ENCODE data around the gene MBTD1.
"Not testable (repeated sequence)": the region's sequence is repeated elsewhere in the genome, so short reads cannot be mapped to it uniquely, and the experiment has no call there.

The MBTD1 gene

DNA sequence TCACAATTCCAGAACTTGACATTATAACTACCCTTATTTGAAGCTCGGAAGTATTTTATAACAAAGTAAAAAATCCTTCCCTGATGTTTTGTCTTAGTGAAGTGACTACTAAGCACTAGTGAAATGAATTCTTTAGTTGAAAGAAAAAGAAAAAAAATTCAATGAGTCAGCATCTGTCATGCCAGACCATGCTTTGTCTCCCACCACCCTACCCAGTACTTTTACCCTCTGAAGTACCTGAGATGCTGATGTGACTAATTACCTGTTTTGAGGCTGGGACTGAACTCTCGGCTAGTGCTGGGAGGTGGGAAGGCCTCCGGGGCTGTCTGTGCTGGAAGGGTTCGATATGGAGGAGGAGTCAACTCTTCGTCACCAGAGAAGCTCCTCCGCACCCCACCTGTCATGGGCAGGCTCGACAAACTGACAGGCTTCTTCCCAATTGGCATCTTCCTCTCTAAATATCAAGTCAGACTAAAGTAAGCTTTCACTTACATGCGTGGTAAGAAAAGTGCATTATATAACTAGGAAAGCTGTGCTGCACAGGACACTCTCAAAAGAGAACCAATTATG is 74.0 kb downstream of the MBTD1 start:
- no peak for DNase-seq

DNA sequence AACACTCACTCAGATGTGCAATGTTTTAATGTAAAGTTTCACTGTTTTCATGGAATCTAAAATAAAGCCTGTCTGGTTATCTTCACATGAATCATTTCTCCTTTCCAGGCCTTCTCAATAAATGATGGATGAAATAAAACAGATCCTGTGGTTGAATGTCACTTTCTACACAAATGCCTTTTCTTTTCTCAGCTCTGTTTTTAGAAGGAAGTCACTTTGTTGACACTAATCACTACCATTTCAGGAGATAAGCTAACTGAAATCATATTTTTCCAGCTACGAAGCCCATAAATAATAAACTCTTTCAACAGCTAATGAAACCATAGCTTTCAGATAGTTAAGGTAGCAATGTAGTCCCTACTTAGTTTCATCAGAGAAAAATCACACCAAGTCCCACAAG is 75.7 kb downstream of the MBTD1 start:
- DNase-seq, result no peak

DNA sequence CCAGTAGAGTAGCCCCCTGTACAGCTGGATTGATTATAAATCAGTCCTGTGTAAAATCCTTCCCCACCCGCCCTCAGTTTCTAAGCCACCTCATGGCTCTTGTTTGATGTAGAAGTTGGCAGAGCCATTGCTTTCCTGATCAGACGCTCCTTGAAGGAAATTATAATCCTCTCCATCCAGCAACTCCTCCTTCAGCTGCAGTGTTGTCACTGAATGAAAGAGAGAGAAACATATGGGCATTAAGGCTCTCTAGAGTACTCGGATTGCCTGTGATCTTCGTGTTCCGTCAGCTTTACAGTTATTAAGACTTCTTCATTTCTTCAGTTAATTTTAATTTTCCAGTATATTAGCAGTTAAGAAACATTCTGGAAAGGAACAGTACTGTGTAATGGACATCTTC is 79.4 kb downstream of the MBTD1 start:
- DNase-seq, result no peak

DNA sequence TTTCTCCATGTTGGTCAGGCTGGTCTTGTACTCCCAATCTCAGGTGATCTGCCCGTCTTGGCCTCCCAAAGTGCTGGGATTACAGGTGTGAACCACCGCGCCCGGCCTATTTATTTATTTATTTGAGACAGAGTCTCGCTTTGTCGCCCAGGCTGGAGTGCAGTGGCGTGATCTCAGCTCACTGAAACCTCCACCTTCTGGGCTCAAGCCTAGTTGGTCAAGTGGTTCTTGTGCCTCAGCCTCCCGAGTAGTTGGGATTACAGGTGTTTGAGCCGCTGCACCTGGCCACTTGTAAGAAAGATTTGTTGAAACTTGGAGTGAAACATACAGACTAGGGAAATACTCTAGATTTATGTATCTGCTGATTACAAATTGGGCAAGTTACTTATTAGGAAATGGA is 87.8 kb downstream of the MBTD1 start:
- not testable (repeated sequence) for DNase-seq

DNA sequence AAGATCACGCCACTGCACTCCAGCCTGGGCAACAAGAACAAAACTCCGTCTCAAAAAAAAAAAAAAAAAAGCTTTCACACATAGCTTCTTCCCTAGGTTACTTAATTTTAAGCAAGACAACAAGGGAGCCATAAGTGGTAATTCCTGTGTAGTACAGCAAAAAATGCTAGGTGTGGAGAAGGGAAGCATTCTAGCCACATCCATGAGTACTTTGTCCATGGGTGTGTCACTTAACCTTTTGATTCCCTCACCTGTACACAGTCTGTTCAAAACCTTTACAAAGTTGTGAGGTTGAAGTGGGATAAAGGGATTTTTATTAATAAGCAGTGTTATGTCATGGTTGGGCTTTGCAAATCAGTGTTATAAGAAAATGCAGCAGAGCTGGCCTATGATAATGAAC is 89.1 kb downstream of the MBTD1 start:
- DNase-seq, result no peak

GRCh38 chr17:51169340-51169739 is 90.5 kb downstream of the MBTD1 start:
- DNase-seq, result no peak

- DNase-seq, result peak; percentile 62
Measured at GRCh38 chr17:51166987-51167931, 92.6 kb downstream of the MBTD1 start.

- peak; percentile 85 for DNase-seq
Measured at GRCh38 chr17:51166198-51166986, 93.5 kb downstream of the MBTD1 start, which contains the start of gene NME2. Gene NME2 (plus strand): TSS chr17:51166411. CDS start chr17:51166831, 420 bp downstream.

GRCh38 chr17:51165680-51166197 is 94.1 kb downstream of the MBTD1 start:
- DNase-seq, result no peak

- no peak for DNase-seq
Measured at GRCh38 chr17:51164911-51165679, 94.8 kb downstream of the MBTD1 start.

- DNase-seq, result no peak
Measured at GRCh38 chr17:51161541-51161940, 98.3 kb downstream of the MBTD1 start.

- peak; percentile 28 for DNase-seq
Measured at GRCh38 chr17:51159604-51160003, 100.2 kb downstream of the MBTD1 start.

DNA sequence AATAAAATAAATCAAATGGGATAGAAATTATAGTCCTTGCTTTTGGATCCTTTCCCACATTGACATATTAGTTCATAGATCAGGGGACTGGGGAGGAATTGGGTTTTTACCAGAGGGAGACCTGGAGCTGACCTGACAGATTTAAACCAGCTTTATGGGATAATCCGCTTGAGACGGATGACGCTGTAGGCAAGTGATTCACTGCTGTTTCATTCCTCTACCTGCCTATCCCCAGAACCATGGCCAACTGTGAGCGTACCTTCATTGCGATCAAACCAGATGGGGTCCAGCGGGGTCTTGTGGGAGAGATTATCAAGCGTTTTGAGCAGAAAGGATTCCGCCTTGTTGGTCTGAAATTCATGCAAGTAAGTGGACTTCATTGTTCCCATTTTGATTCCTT is 104.4 kb downstream of the MBTD1 start:
- no peak for DNase-seq

- peak; percentile 22 for DNase-seq
Measured at GRCh38 chr17:51154176-51154575, 105.7 kb downstream of the MBTD1 start.

DNA sequence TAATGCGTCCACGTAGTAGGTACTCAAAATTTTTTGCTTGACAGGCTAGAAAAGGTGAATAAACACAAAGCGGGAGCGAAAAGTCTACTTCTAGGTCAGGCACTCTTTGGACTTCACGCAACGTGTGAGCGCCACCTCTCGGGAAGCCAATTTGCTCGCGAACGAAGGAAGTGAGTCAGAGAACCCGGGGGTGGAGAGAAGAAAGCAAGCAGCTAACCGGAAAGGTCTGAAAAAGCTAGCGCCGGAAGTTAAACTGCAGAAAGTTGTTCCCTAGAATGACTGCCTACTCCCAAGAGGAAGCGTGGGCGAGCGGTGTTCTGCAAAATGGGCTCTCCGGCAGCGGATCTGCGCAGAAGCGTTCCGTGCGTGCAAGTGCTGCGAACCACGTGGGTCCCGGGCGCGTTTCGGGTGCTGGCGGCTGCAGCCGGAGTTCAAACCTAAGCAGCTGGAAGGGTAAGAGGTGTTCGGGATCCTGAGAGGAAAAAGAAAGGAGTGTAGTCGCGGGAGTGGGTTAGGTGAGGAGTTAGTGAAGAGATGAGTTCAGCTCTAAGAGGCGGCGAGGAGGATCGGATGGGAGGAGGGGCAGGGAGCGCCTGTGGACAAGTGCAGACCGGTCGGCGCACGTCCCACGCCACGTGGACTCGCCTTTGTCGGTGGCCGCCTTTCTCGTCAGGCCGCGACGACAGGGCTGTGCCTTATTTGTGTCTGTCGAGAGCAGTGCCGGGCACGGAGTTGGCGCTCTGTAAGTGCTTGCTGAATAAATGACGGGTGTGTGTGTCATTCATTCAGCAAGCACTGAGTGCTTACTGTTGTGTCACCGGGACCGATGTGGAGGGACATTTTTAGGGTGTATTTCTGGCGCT is 106.4 kb downstream of the MBTD1 start, which contains the start of gene NME1:
Gene NME1 (plus strand): TSS at position 350 of the 863 bp plus-strand sequence. CDS start 2,096 bp downstream, outside the sequence.
- peak; percentile 99 for DNase-seq

GRCh38 chr17:51152766-51153209 is 107.1 kb downstream of the MBTD1 start:
- no peak for DNase-seq

DNA sequence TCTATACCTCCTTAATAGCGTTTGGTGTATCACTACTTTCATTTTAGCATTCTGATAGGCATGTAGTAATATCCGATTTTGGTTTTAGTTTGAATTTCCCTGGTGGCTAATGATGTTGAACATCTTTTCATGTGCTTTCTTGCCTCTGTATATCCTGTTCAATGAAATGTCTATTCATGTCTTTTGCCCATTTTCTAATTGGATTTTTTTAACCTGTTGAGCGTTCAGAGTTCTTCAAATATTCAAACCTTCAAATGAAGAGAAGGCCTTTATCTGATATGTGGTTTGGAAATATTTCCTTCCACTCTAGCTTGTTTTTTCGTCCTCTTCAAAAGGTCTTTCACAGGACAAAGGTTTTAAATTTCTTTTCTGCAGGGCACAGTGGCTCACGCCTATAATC is 108.9 kb downstream of the MBTD1 start:
- no peak for DNase-seq

DNA sequence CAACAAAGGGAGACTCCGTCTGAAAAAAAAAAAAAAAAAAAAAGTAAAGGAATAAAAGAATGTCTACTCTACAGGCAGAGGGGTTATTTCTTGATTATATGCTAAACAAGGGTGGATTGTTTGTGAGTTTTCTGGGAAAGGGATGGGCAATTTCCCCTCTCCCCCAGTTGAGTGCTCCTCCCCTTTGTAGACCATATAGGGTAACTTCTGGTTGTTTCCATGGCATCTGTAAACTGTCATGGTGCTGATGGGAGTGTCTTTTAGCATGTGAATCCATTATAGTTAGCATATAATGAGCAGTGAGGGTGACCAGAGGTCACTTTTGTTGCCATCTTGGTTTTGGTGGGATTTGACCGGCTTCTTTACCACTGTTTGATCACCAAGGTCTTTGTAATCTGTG is 110.7 kb downstream of the MBTD1 start:
- DNase-seq, result no peak

- DNase-seq, result no peak
Measured at GRCh38 chr17:51147650-51148049, 112.2 kb downstream of the MBTD1 start.

GRCh38 chr17:51144266-51145022 is 115.4 kb downstream of the MBTD1 start:
- DNase-seq, result no peak
